ENCODE measurements around the gene CAD. TPM values are rescaled to one million over a fixed set of nuclear protein-coding genes. Genes with fewer than 3 reads are reported as not detected.
A peak's percentile ranks its signal among the peaks of the same experiment; 100 is the strongest.
"Not testable (repeated sequence)": the region's sequence is repeated elsewhere in the genome, so short reads cannot be mapped to it uniquely, and the experiment has no call there.

Gene CAD
- polyA plus RNA-seq, 2 of the 4 experiments (the other 2 are of a cell fraction): 50.5 to 69.3 TPM

GRCh38 chr2:27171351-27171848 is 45.8 kb upstream of the CAD start:
- Histone ChIP-seq H3K4me2 (no peak overlapping the region), H3K27ac (no peak overlapping the region), H3K9me3 (no peaks in the 10 kb centered on the region), H3K4me3 (no peak overlapping the region), H3K4me1 (no peaks in the 10 kb centered on the region)
- no peak for TF ChIP-seq SMC3 (IDR thresholded peaks at IDR 0.05)
- 0 out of 4 replicates have a peak, but pooled peaks of 1 of the 2 experiments have one; percentile 13 for TF ChIP-seq CEBPB (IDR thresholded peaks at IDR 0.05)
- 31% methylated on average over 8 of the region's 8 CpGs for WGBS (ENCODE audit: missing lambda C conversion rate)
- CTCF ChIA-PET: interaction anchor here (0.6 to 4.4 kb wide), 17 partner anchors 10 to 210 kb away, joined by 3 to 36 read pairs (median 8); partner anchors contain the start of genes ABHD1 and TRIM54
- POLR2A ChIA-PET: interaction anchor here (0.6 kb wide), 2 partner anchors 108 to 1555 kb away, joined by 3 to 9 read pairs; no protein-coding TSS in a partner anchor
- ATAC-seq (no peak), FAIRE-seq (no peak), DNase-seq (ENCODE audit: low read depth in 1 of 2, low spot score in 1 of 2) (no peak)

DNA sequence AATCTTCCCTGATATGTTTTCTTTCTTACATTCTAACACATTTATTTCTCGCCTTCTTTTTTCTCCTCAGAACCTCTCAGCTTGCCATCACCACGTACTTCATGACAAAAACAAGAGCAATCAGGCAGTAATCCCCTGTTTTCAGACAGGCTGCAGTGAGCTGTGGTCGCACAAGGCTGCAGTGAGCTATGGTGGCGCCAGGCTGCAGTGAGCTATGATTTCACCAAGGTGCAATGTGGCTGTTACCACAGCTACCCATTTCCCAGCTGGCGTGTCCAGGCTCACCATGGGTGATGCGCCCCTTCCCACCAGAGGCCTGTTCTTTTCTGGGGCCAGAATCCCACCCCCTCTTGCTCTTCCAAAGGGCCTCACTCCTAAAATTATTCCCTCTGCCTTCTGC is 42.5 kb upstream of the CAD start:
- 49% methylated on average over 6 of the region's 6 CpGs for WGBS (ENCODE audit: missing lambda C conversion rate)
- TF ChIP-seq, protein P1, sequence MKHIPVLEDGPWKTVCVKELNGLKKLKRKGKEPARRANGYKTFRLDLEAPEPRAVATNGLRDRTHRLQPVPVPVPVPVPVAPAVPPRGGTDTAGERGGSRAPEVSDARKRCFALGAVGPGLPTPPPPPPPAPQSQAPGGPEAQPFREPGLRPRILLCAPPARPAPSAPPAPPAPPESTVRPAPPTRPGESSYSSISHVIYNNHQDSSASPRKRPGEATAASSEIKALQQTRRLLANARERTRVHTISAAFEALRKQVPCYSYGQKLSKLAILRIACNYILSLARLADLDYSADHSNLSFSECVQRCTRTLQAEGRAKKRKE (CRISPR knock-in tag; IDR thresholded peaks at IDR 0.05; ENCODE audit: low read depth): no peak
- no peaks in the 10 kb centered on the region for H3K9me3 ChIP-seq
- H3K4me2 ChIP-seq: no peak overlapping the region
- ChIA-PET CTCF (interaction anchor here (0.7 to 1.4 kb wide), 6 partner anchors 13 to 128 kb away, joined by 3 to 6 read pairs (median 3); no protein-coding TSS in a partner anchor), POLR2A (no interaction called here)
- no peak for DNase-seq (ENCODE audit: low read depth in 1 of 2, low spot score in 1 of 2)
- H3K4me3 ChIP-seq: no peak overlapping the region
- peak; percentile 46 to 55; a peak in 4 of 6 replicates for ATAC-seq
- no peak overlapping the region for H3K27ac ChIP-seq
- FAIRE-seq: no peak
- H3K4me1 ChIP-seq: no peaks in the 10 kb centered on the region

DNA sequence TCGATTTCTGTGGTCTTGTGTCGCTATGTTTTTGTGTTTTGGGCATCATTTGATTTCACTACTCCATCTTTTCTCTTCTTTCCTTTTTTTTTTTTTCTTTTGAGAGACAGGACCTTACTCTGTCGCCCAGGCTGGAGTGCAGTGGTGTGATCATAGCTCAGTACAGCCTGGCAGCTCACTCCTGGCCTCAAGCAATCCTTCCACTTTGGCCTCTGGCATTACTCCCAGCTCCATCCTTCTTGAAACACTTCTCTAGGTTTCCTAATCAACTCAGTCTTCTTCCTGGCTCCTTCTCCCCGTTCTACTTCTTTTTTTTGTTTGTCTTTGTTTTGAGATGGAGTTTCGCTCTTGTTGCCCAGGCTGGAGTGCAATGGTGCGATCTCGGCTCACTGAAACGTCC is 41.8 kb upstream of the CAD start:
- ChIA-PET POLR2A (no interaction called here), CTCF (interaction anchor here (0.8 to 1.8 kb wide), 10 partner anchors 11 to 495 kb away, joined by 3 to 8 read pairs (median 4); no protein-coding TSS in a partner anchor)
- ATAC-seq (no peak), DNase-seq (ENCODE audit: low read depth in 1 of 2, low spot score in 1 of 2) (no peak), FAIRE-seq (no peak)
- no peak overlapping the region for H3K4me3 ChIP-seq
- no peak for TF ChIP-seq NFE2L2 (conservative IDR thresholded peaks at IDR 0.05; ENCODE audit: low read length)
- TF ChIP-seq CHD4 (IDR thresholded peaks at IDR 0.05; ENCODE audit: borderline replicate concordance): no peak
- TF ChIP-seq CTCF (IDR thresholded peaks at IDR 0.05): no peak
- TF ChIP-seq PBX3 (IDR thresholded peaks at IDR 0.05): no peak
- TF ChIP-seq ELK1 (IDR thresholded peaks at IDR 0.05; ENCODE audit: low read depth, low read length): no peak
- no peak for TF ChIP-seq FOXS1 (CRISPR knock-in tag; IDR thresholded peaks at IDR 0.05)
- TF ChIP-seq JUNB (IDR thresholded peaks at IDR 0.05): no peak
- TF ChIP-seq MAX (IDR thresholded peaks at IDR 0.05): no peak
- no peak for TF ChIP-seq FOSL2 (IDR thresholded peaks at IDR 0.05)
- no peak for TF ChIP-seq FOSL2 (CRISPR knock-in tag; IDR thresholded peaks at IDR 0.05)
- TF ChIP-seq EHF (CRISPR knock-in tag; IDR thresholded peaks at IDR 0.05): no peak
- no peak for TF ChIP-seq POLR2A (IDR thresholded peaks at IDR 0.05; ENCODE audit: low read length)
- TF ChIP-seq RAD21 (conservative IDR thresholded peaks at IDR 0.05 in 1 of 2, IDR thresholded peaks at IDR 0.05 in 1 of 2): no peak
- no peak for TF ChIP-seq SMC3 (IDR thresholded peaks at IDR 0.05)
- no peak for TF ChIP-seq POLR2AphosphoS2 (conservative IDR thresholded peaks at IDR 0.05; ENCODE audit: low read length)
- no peak for TF ChIP-seq E2F6 (IDR thresholded peaks at IDR 0.05; ENCODE audit: borderline replicate concordance, low read depth)
- TF ChIP-seq RARB (CRISPR knock-in tag; IDR thresholded peaks at IDR 0.05): no peak
- H3K9me3 ChIP-seq: no peaks in the 10 kb centered on the region
- 53% methylated on average over 8 of the region's 8 CpGs for WGBS (ENCODE audit: missing lambda C conversion rate)
- no peak overlapping the region for H3K4me2 ChIP-seq
- no peak overlapping the region for H3K27ac ChIP-seq
- no peaks in the 10 kb centered on the region for H3K4me1 ChIP-seq

- H3K9me3 ChIP-seq; H3K4me2 ChIP-seq; POLR2A ChIA-PET; DNase-seq (ENCODE audit: low read depth in 1 of 2, low spot score in 1 of 2); H3K27ac ChIP-seq; FAIRE-seq; H3K4me3 ChIP-seq; H3K4me1 ChIP-seq; ATAC-seq: not testable (repeated sequence)
- CTCF ChIA-PET: interaction anchor here (0.7 to 1.8 kb wide), 8 partner anchors 10 to 496 kb away, joined by 3 to 8 read pairs (median 3); no protein-coding TSS in a partner anchor
- WGBS (ENCODE audit: missing lambda C conversion rate): 57% methylated on average over 4 of the region's 4 CpGs
These were observed 41.4 kb upstream of the CAD start for GRCh38 chr2:27175781-27176180.

Data from A549 (cell line).